ENCODE measurements around the gene SLU7.
A peak's percentile ranks its signal among the peaks of the same experiment; 100 is the strongest.
"Not testable (repeated sequence)": the region's sequence is repeated elsewhere in the genome, so short reads cannot be mapped to it uniquely, and the experiment has no call there.

Gene SLU7

GRCh38 chr5:160441311-160441781 is 22.5 kb upstream of the SLU7 start:
- TF ChIP-seq, protein P1, sequence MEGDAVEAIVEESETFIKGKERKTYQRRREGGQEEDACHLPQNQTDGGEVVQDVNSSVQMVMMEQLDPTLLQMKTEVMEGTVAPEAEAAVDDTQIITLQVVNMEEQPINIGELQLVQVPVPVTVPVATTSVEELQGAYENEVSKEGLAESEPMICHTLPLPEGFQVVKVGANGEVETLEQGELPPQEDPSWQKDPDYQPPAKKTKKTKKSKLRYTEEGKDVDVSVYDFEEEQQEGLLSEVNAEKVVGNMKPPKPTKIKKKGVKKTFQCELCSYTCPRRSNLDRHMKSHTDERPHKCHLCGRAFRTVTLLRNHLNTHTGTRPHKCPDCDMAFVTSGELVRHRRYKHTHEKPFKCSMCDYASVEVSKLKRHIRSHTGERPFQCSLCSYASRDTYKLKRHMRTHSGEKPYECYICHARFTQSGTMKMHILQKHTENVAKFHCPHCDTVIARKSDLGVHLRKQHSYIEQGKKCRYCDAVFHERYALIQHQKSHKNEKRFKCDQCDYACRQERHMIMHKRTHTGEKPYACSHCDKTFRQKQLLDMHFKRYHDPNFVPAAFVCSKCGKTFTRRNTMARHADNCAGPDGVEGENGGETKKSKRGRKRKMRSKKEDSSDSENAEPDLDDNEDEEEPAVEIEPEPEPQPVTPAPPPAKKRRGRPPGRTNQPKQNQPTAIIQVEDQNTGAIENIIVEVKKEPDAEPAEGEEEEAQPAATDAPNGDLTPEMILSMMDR (conservative IDR thresholded peaks at IDR 0.05; ENCODE audit: low read length), result no peak
- no peak for DNase-seq (ENCODE audit: low read depth)
- H3K4me3 ChIP-seq (ENCODE audit: low read length), result no peak overlapping the region

DNA sequence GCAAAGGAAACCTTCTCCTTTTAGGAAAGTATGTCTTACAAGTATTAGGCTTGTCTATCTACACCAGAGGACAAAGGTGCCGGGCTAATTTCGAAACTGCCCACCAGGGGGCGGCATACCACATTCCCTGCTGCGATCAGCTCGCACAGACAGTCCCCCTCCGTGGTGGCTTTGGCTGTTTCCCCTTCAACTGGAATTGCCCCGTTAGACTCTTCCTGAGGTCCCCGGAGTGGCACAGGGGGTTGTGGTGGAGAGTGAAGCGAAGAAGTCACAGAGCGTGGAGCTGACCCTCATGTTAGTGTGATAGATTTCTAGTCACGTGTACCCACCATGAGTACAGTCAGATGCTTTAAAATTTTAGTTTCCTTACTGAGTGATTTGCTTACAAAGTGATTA is 20.3 kb upstream of the SLU7 start:
- peak; percentile 58 for DNase-seq (ENCODE audit: low read depth)
- TF ChIP-seq, protein P1 (conservative IDR thresholded peaks at IDR 0.05; ENCODE audit: low read length), result peak; percentile 95
- H3K4me3 ChIP-seq (ENCODE audit: low read length), result peak overlapping the region; percentile 58

- TF ChIP-seq, protein P1 (conservative IDR thresholded peaks at IDR 0.05; ENCODE audit: low read length), result peak; percentile 91
- peak overlapping the region; percentile 58 for H3K4me3 ChIP-seq (ENCODE audit: low read length)
- DNase-seq (ENCODE audit: low read depth), result peak; percentile 60
These were observed 19.7 kb upstream of the SLU7 start for GRCh38 chr5:160438316-160439204.

DNA sequence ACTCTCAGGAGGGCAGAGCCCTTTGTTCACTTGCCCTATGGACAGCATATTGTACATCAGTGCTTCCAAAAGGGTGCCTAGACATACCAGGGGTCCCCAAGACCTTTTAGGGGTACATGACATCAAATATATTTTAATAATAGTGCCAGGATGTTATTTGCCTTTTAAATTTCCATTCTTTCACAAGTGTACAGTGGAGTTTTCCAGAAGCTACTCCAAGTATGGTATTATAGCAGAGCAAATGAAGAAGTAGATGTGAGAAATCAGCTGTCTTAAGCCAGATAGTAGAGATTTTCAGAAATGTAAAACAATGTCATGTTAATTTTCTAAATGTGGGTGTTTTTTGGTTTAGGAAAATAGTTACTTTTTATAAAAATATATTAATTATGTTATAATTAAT is 18.4 kb upstream of the SLU7 start:
- TF ChIP-seq, protein P1 (conservative IDR thresholded peaks at IDR 0.05; ENCODE audit: low read length), result no peak
- no peak overlapping the region for H3K4me3 ChIP-seq (ENCODE audit: low read length)
- DNase-seq (ENCODE audit: low read depth), result no peak

DNA sequence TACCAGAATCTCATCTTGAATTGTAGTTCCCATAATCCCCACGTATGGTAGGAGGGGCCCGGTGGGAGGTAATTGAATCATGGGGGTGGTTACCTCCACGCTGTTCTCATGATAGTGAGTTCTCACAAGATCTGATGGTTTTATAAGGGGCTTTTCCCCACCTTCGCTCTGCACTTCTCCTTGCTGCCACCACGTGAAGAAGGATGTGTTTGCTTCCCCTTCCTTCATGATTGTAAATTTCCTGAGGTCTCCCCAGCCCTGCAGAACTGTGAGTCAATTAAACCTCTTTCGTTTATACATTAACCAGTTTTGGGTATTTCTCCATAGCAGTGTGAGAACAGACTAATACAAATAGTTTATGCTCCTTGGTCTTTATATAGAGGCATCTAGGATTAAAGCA is 17.8 kb upstream of the SLU7 start:
- not testable (repeated sequence) for H3K4me3 ChIP-seq (ENCODE audit: low read length); DNase-seq (ENCODE audit: low read depth)

- DNase-seq (ENCODE audit: low read depth), result no peak
- no peak overlapping the region for H3K4me3 ChIP-seq (ENCODE audit: low read length)
- TF ChIP-seq, protein P1 (conservative IDR thresholded peaks at IDR 0.05; ENCODE audit: low read length), result no peak
These were observed 17.1 kb upstream of the SLU7 start for GRCh38 chr5:160436017-160436416.

DNA sequence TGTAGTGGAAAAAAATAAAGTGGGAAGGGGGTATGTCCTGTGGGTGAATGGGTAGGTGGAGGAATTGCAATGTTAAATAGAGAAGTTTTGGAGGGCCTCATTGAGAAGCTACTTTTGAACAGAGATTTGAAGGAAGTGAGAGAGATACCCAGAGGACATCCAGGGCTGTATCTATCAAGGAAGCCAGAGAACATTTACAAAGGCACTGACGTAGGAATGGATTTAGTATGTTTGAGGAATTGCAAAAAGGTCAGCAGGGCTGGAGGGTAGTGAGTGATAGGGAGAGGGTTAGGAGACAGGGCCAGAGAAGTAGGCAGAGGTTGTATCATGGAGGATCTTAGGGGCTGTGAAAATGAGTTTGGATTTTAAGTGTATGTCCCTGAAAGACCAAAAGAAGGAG is 16.7 kb upstream of the SLU7 start:
- no peak overlapping the region for H3K4me3 ChIP-seq (ENCODE audit: low read length)
- no peak for DNase-seq (ENCODE audit: low read depth)
- TF ChIP-seq, protein P1 (conservative IDR thresholded peaks at IDR 0.05; ENCODE audit: low read length), result no peak

Measured in AG10803 (cell line).